ENCODE results near the gene DLK1.

DLK1 gene

GRCh38 chr14:100731846-100732765 is 5.4 kb downstream of the DLK1 start:
- no peaks in the 10 kb centered on the region for H3K9me3 ChIP-seq (ENCODE audit: control extremely low read depth in 1 of 5, control insufficient read depth in 4 of 5, insufficient read depth in 2 of 5, low read depth in 1 of 5, low read length in 4 of 5)
- no peaks in the 10 kb centered on the region for H3K36me3 ChIP-seq (ENCODE audit: control insufficient read depth in 4 of 4, insufficient read depth in 4 of 4, low read length in 3 of 4)
- H3K4me3 ChIP-seq (ENCODE audit: control insufficient read depth in 1 of 7, extremely low read depth in 1 of 7, insufficient read depth in 4 of 7, low read depth in 2 of 7, low read length in 6 of 7): no peak overlapping the region
- POLR2A ChIA-PET: interaction anchor here (1.4 kb wide), 1 partner anchor 15 kb away, joined by 3 read pairs; no protein-coding TSS in a partner anchor
- WGBS (ENCODE audit: insufficient coverage): 95% methylated on average over 32 of the region's 34 CpGs
- no peak overlapping the region for H3K27ac ChIP-seq (ENCODE audit: insufficient read depth in 1 of 2, low read depth in 1 of 2, low read length in 2 of 2, poor library complexity in 1 of 2, severe bottlenecking in 2 of 2)
- no peak for DNase-seq
- CTCF ChIA-PET: interaction anchor here (1.1 to 1.9 kb wide), 3 partner anchors 12 to 34 kb away, joined by 3 to 5 read pairs (median 4); no protein-coding TSS in a partner anchor
- H3K27me3 ChIP-seq (replicated peaks in 2 of 5; ENCODE audit: control insufficient read depth in 4 of 5, insufficient read depth in 5 of 5, low read length in 4 of 5): peaks cover 0 to 22% (median 8%) of the 10 kb centered on the region in 5 experiments
- H3K4me1 ChIP-seq (ENCODE audit: control extremely low read depth in 1 of 4, control insufficient read depth in 4 of 4, insufficient read depth in 4 of 4, low read length in 3 of 4): peaks cover 0 to 17% (median 10%) of the 10 kb centered on the region in 4 experiments

GRCh38 chr14:100732766-100733100 is 6.0 kb downstream of the DLK1 start:
- Histone ChIP-seq H3K27me3 (replicated peaks in 2 of 5; ENCODE audit: control insufficient read depth in 4 of 5, insufficient read depth in 5 of 5, low read length in 4 of 5) (peaks cover 0 to 15% (median 3%) of the 10 kb centered on the region in 5 experiments), H3K4me1 (ENCODE audit: control extremely low read depth in 1 of 4, control insufficient read depth in 4 of 4, insufficient read depth in 4 of 4, low read length in 3 of 4) (peaks cover 0 to 12% (median 9%) of the 10 kb centered on the region in 4 experiments), H3K4me3 (ENCODE audit: control insufficient read depth in 1 of 7, extremely low read depth in 1 of 7, insufficient read depth in 4 of 7, low read depth in 2 of 7, low read length in 6 of 7) (no peak overlapping the region), H3K36me3 (ENCODE audit: control insufficient read depth in 4 of 4, insufficient read depth in 4 of 4, low read length in 3 of 4) (no peaks in the 10 kb centered on the region), H3K27ac (ENCODE audit: insufficient read depth in 1 of 2, low read depth in 1 of 2, low read length in 2 of 2, poor library complexity in 1 of 2, severe bottlenecking in 2 of 2) (no peak overlapping the region), H3K9me3 (ENCODE audit: control extremely low read depth in 1 of 5, control insufficient read depth in 4 of 5, insufficient read depth in 2 of 5, low read depth in 1 of 5, low read length in 4 of 5) (no peaks in the 10 kb centered on the region)
- CTCF ChIA-PET: interaction anchor here (1.0 to 1.9 kb wide), 3 partner anchors 12 to 168 kb away, joined by 3 to 5 read pairs (median 4); no protein-coding TSS in a partner anchor
- DNase-seq: no peak
- POLR2A ChIA-PET: interaction anchor here (1.4 kb wide), 1 partner anchor 16 kb away, joined by 3 read pairs; no protein-coding TSS in a partner anchor
- 98% methylated on average over 7 of the region's 7 CpGs for WGBS (ENCODE audit: insufficient coverage)

GRCh38 chr14:100733152-100733850 is 6.6 kb downstream of the DLK1 start:
- Histone ChIP-seq H3K36me3 (ENCODE audit: control insufficient read depth in 4 of 4, insufficient read depth in 4 of 4, low read length in 3 of 4) (no peaks in the 10 kb centered on the region), H3K4me1 (ENCODE audit: control extremely low read depth in 1 of 4, control insufficient read depth in 4 of 4, insufficient read depth in 4 of 4, low read length in 3 of 4) (peaks cover 0 to 10% (median 8%) of the 10 kb centered on the region in 4 experiments), H3K27ac (ENCODE audit: insufficient read depth in 1 of 2, low read depth in 1 of 2, low read length in 2 of 2, poor library complexity in 1 of 2, severe bottlenecking in 2 of 2) (no peak overlapping the region), H3K27me3 (replicated peaks in 2 of 5; ENCODE audit: control insufficient read depth in 4 of 5, insufficient read depth in 5 of 5, low read length in 4 of 5) (peaks cover 0 to 10% (median 0%) of the 10 kb centered on the region in 5 experiments), H3K4me3 (ENCODE audit: control insufficient read depth in 1 of 7, extremely low read depth in 1 of 7, insufficient read depth in 4 of 7, low read depth in 2 of 7, low read length in 6 of 7) (no peak overlapping the region), H3K9me3 (ENCODE audit: control extremely low read depth in 1 of 5, control insufficient read depth in 4 of 5, insufficient read depth in 2 of 5, low read depth in 1 of 5, low read length in 4 of 5) (no peaks in the 10 kb centered on the region)
- DNase-seq: no peak
- 92% methylated on average over 8 of the region's 19 CpGs for WGBS (ENCODE audit: insufficient coverage)
- ChIA-PET CTCF (interaction anchor here (1.0 to 1.9 kb wide), 3 partner anchors 11 to 167 kb away, joined by 3 to 5 read pairs (median 4); no protein-coding TSS in a partner anchor), POLR2A (interaction anchor here (1.4 kb wide), 1 partner anchor 16 kb away, joined by 3 read pairs; no protein-coding TSS in a partner anchor)

- ChIA-PET CTCF (interaction anchor here (1.6 kb wide), 1 partner anchor 10 kb away, joined by 5 read pairs; no protein-coding TSS in a partner anchor), POLR2A (interaction anchor here (1.4 kb wide), 1 partner anchor 17 kb away, joined by 3 read pairs; no protein-coding TSS in a partner anchor)
- DNase-seq: no peak
- 96% methylated on average over 51 of the region's 52 CpGs for WGBS (ENCODE audit: insufficient coverage)
- Histone ChIP-seq H3K4me1 (ENCODE audit: control extremely low read depth in 1 of 4, control insufficient read depth in 4 of 4, insufficient read depth in 4 of 4, low read length in 3 of 4) (peaks cover 0 to 2% (median under 1%) of the 10 kb centered on the region in 4 experiments), H3K36me3 (ENCODE audit: control insufficient read depth in 4 of 4, insufficient read depth in 4 of 4, low read length in 3 of 4) (no peaks in the 10 kb centered on the region), H3K4me3 (ENCODE audit: control insufficient read depth in 1 of 7, extremely low read depth in 1 of 7, insufficient read depth in 4 of 7, low read depth in 2 of 7, low read length in 6 of 7) (no peak overlapping the region), H3K27me3 (replicated peaks in 2 of 5; ENCODE audit: control insufficient read depth in 4 of 5, insufficient read depth in 5 of 5, low read length in 4 of 5) (peaks cover 0 to 2% (median 0%) of the 10 kb centered on the region in 5 experiments), H3K9me3 (ENCODE audit: control extremely low read depth in 1 of 5, control insufficient read depth in 4 of 5, insufficient read depth in 2 of 5, low read depth in 1 of 5, low read length in 4 of 5) (no peaks in the 10 kb centered on the region), H3K27ac (ENCODE audit: insufficient read depth in 1 of 2, low read depth in 1 of 2, low read length in 2 of 2, poor library complexity in 1 of 2, severe bottlenecking in 2 of 2) (no peak overlapping the region)
These were observed 7.6 kb downstream of the DLK1 start for GRCh38 chr14:100734031-100734990.

GRCh38 chr14:100735271-100735670 is 8.6 kb downstream of the DLK1 start:
- POLR2A ChIA-PET: interaction anchor here (0.6 kb wide), 1 partner anchor 18 kb away, joined by 3 read pairs; no protein-coding TSS in a partner anchor
- CTCF ChIA-PET: no interaction called here
- Histone ChIP-seq H3K36me3 (ENCODE audit: control insufficient read depth in 4 of 4, insufficient read depth in 4 of 4, low read length in 3 of 4) (no peaks in the 10 kb centered on the region), H3K4me3 (ENCODE audit: control insufficient read depth in 1 of 7, extremely low read depth in 1 of 7, insufficient read depth in 4 of 7, low read depth in 2 of 7, low read length in 6 of 7) (no peak overlapping the region), H3K27ac (ENCODE audit: insufficient read depth in 1 of 2, low read depth in 1 of 2, low read length in 2 of 2, poor library complexity in 1 of 2, severe bottlenecking in 2 of 2) (no peak overlapping the region), H3K9me3 (ENCODE audit: control extremely low read depth in 1 of 5, control insufficient read depth in 4 of 5, insufficient read depth in 2 of 5, low read depth in 1 of 5, low read length in 4 of 5) (no peaks in the 10 kb centered on the region), H3K4me1 (ENCODE audit: control extremely low read depth in 1 of 4, control insufficient read depth in 4 of 4, insufficient read depth in 4 of 4, low read length in 3 of 4) (no peaks in the 10 kb centered on the region), H3K27me3 (replicated peaks in 2 of 5; ENCODE audit: control insufficient read depth in 4 of 5, insufficient read depth in 5 of 5, low read length in 4 of 5) (no peaks in the 10 kb centered on the region)
- 97% methylated on average over 10 of the region's 17 CpGs for WGBS (ENCODE audit: insufficient coverage)
- no peak for DNase-seq
